ENCODE data around the gene SYCP2L.
"Not testable (repeated sequence)": the region's sequence is repeated elsewhere in the genome, so short reads cannot be mapped to it uniquely, and the experiment has no call there.

The SYCP2L gene

GRCh38 chr6:10886691-10887502, at the start of gene SYCP2L:
TSS of gene SYCP2L (plus strand) at chr6:10887052. CDS start at chr6:10887127, 75 bp downstream.
- DNase-seq, result peak; percentile 98

GRCh38 chr6:10837622-10837994, 49.2 kb upstream of the SYCP2L start:
- DNase-seq, result peak; percentile 76

- peak; percentile 96 for DNase-seq
These were observed 48.7 kb upstream of the SYCP2L start, which contains the start of gene MAK for GRCh38 chr6:10837995-10838793. TSS of gene MAK (minus strand) at chr6:10838539. CDS start at chr6:10830648, 7,891 bp downstream.

- peak; percentile 92 for DNase-seq
These were observed 48.0 kb upstream of the SYCP2L start for GRCh38 chr6:10838794-10839333.

GRCh38 chr6:10843554-10843953, 43.3 kb upstream of the SYCP2L start:
- DNase-seq, result no peak

- DNase-seq, result peak; percentile 51
These were observed 39.2 kb upstream of the SYCP2L start for GRCh38 chr6:10847684-10848083.

- DNase-seq, result no peak
These were observed 37.0 kb upstream of the SYCP2L start for GRCh38 chr6:10849901-10850300.

- no peak for DNase-seq
These were observed 36.1 kb upstream of the SYCP2L start for GRCh38 chr6:10850728-10851127.

- no peak for DNase-seq
These were observed 34.4 kb upstream of the SYCP2L start for GRCh38 chr6:10852361-10852960.

GRCh38 chr6:10853849-10854300, 33.0 kb upstream of the SYCP2L start:
- peak; percentile 92 for DNase-seq

- DNase-seq, result peak; percentile 52
These were observed 31.8 kb upstream of the SYCP2L start for GRCh38 chr6:10854922-10855632.

GRCh38 chr6:10857259-10857658, 29.6 kb upstream of the SYCP2L start:
- DNase-seq, result no peak

GRCh38 chr6:10861086-10861485, 25.8 kb upstream of the SYCP2L start:
- DNase-seq, result peak; percentile 21

GRCh38 chr6:10862361-10862760, 24.5 kb upstream of the SYCP2L start:
- no peak for DNase-seq

GRCh38 chr6:10863031-10863430, 23.8 kb upstream of the SYCP2L start:
- DNase-seq, result not testable (repeated sequence)

GRCh38 chr6:10866709-10867108, 20.1 kb upstream of the SYCP2L start:
- not testable (repeated sequence) for DNase-seq

- no peak for DNase-seq
These were observed 18.9 kb upstream of the SYCP2L start for GRCh38 chr6:10867952-10868351.

- DNase-seq, result no peak
These were observed 13.5 kb upstream of the SYCP2L start for GRCh38 chr6:10873374-10873773.

GRCh38 chr6:10874207-10874606, 12.6 kb upstream of the SYCP2L start:
- DNase-seq, result no peak

- no peak for DNase-seq
These were observed 11.8 kb upstream of the SYCP2L start for GRCh38 chr6:10875026-10875425.

- no peak for DNase-seq
These were observed 9.8 kb upstream of the SYCP2L start for GRCh38 chr6:10877012-10877411.

- DNase-seq, result no peak
These were observed 9.0 kb upstream of the SYCP2L start for GRCh38 chr6:10877871-10878270.

All from OCI-M1 (cell line).